Mucosa of descending colon (tissue), 3 donors: ENCODE results near the gene MUSK. TPM values are rescaled to one million over a fixed set of nuclear protein-coding genes. Genes with fewer than 3 reads are reported as not detected.
A peak's percentile ranks its signal among the peaks of the same experiment; 100 is the strongest.
"Not testable (repeated sequence)": the region's sequence is repeated elsewhere in the genome, so short reads cannot be mapped to it uniquely, and the experiment has no call there.

Experiments
- ATAC-seq: fragments of 200-7000 bp; cut with Tn5 transposase; one replicate; pipeline ENCODE4 v1.9.1; 2020; ENCODE audit warnings: mild to moderate bottlenecking, moderate library complexity
- DNase-seq, 3 donors: peaks; one replicate each; pipeline ENCODE4 v3.0.0-alpha.2; 2020
- H3K36me3 ChIP-seq: fragments of 200-600 bp; one replicate; pipeline ENCODE4 v1.8.0; 2021; ENCODE audit warnings: low read depth, mild to moderate bottlenecking
- H3K4me1 ChIP-seq: fragments of 200-600 bp; one replicate; pipeline ENCODE4 v1.8.0; 2021; ENCODE audit warnings: low read depth, mild to moderate bottlenecking
- H3K4me3 ChIP-seq: fragments of 200-600 bp; one replicate; pipeline ENCODE4 v1.8.0; 2021; ENCODE audit warnings: mild to moderate bottlenecking
- H3K9me3 ChIP-seq: fragments of 200-600 bp; one replicate; pipeline ENCODE4 v1.8.0; 2021; ENCODE audit warnings: mild to moderate bottlenecking
- CTCF ChIP-seq: fragments of 200-600 bp; IDR thresholded peaks from one replicate; pipeline ENCODE4 v1.8.0; 2022; ENCODE audit warnings: antibody characterized with exemption, mild to moderate bottlenecking
- intact Hi-C, 2 donors: fragments of 100-400 bp; cut with DNase I in 1 of 2; cut with micrococcal nuclease in 1 of 2; formaldehyde crosslinking; loops; one replicate each; pipeline versions ENCODE4 v1.11.0 to v1.11.1; 2022; cut with DNase I, micrococcal nuclease
- total RNA-seq, 3 donors: library from RNA; stranded (reverse); fragmentation: NEBNext Ultra II Directional in 2 of 3; extraction: Animal tissue kit (Norgen Biotek cat#: 25700) in 2 of 3; gene quantifications; one replicate each; pipeline versions ENCODE4 v1.2.1 to v1.2.4, GENCODE V29; 2021 to 2023
- donor health status: DM: no; HTN: no; CAD: no; lungs with moderate emphysema.
- donor health status: DM: no; HTN: no; CAD: no.
- donor health status: DM: no; HTN: yes; CAD: no.

The MUSK gene
- total RNA-seq, 3 donors from 2014 or later = 1.4 to 5.6 (median 3.6) TPM

- DNase-seq = no peak
- no peak for TF ChIP-seq CTCF
- ATAC-seq = no peak
- Histone ChIP-seq H3K36me3 (no peaks in the 10 kb centered on the region), H3K4me1 (no peaks in the 10 kb centered on the region), H3K4me3 (no peak overlapping the region), H3K9me3 (no peaks in the 10 kb centered on the region)
- intact Hi-C loops = no loop called here
Measured at GRCh38 chr9:110810262-110810976, 141.8 kb downstream of the MUSK start.

GRCh38 chr9:110812886-110813285 is 144.3 kb downstream of the MUSK start:
- Histone ChIP-seq H3K4me1 (no peaks in the 10 kb centered on the region), H3K9me3 (no peaks in the 10 kb centered on the region), H3K4me3 (no peak overlapping the region), H3K36me3 (no peaks in the 10 kb centered on the region)
- no peak for DNase-seq
- no peak for ATAC-seq
- no peak for TF ChIP-seq CTCF
- intact Hi-C loops = no loop called here

GRCh38 chr9:110814159-110814558 is 145.6 kb downstream of the MUSK start:
- no peak for DNase-seq
- no peaks in the 10 kb centered on the region for H3K4me1 ChIP-seq
- ATAC-seq = peak; percentile 82
- TF ChIP-seq CTCF = no peak
- H3K36me3 ChIP-seq = no peaks in the 10 kb centered on the region
- no peaks in the 10 kb centered on the region for H3K9me3 ChIP-seq
- H3K4me3 ChIP-seq = no peak overlapping the region
- intact Hi-C loops = no loop called here

- H3K4me3 ChIP-seq = no peak overlapping the region
- DNase-seq (no peak), ATAC-seq (no peak)
- no peak for TF ChIP-seq CTCF
- H3K9me3 ChIP-seq = no peaks in the 10 kb centered on the region
- intact Hi-C loops = no loop called here
- no peaks in the 10 kb centered on the region for H3K36me3 ChIP-seq
- no peaks in the 10 kb centered on the region for H3K4me1 ChIP-seq
Measured at GRCh38 chr9:110815361-110815760, 146.8 kb downstream of the MUSK start.

- ATAC-seq (no peak), DNase-seq (no peak)
- Histone ChIP-seq H3K36me3 (no peaks in the 10 kb centered on the region), H3K4me1 (no peaks in the 10 kb centered on the region), H3K4me3 (no peak overlapping the region), H3K9me3 (no peaks in the 10 kb centered on the region)
- intact Hi-C loops = no loop called here
- TF ChIP-seq CTCF = no peak
Measured at GRCh38 chr9:110820381-110820780, 151.8 kb downstream of the MUSK start.

GRCh38 chr9:110821064-110821463 is 152.5 kb downstream of the MUSK start:
- Histone ChIP-seq H3K9me3 (no peaks in the 10 kb centered on the region), H3K4me3 (no peak overlapping the region), H3K4me1 (no peaks in the 10 kb centered on the region), H3K36me3 (no peaks in the 10 kb centered on the region)
- TF ChIP-seq CTCF = no peak
- intact Hi-C loops = no loop called here
- ATAC-seq (no peak), DNase-seq (no peak)

- DNase-seq, H3K36me3 ChIP-seq, H3K9me3 ChIP-seq, H3K4me1 ChIP-seq, H3K4me3 ChIP-seq, ATAC-seq: not testable (repeated sequence)
- intact Hi-C loops = loop anchor here in 1 of 2 donors (5.0 kb wide), 1 partner anchor 207 kb away; no protein-coding TSS in a partner anchor
Measured at GRCh38 chr9:110825129-110825528, 156.5 kb downstream of the MUSK start.
